ENCODE measurements around the gene PRRC2C. TPM values are rescaled to one million over a fixed set of nuclear protein-coding genes. Genes with fewer than 3 reads are reported as not detected.
"Not testable (repeated sequence)": the region's sequence is repeated elsewhere in the genome, so short reads cannot be mapped to it uniquely, and the experiment has no call there.

The PRRC2C gene
- total RNA-seq, 2 donors from 2014 or later, result 198 to 210 TPM

- Histone ChIP-seq H3K27me3 (ENCODE audit: control insufficient read depth, insufficient read depth, low read length, poor library complexity, severe bottlenecking) (no peaks in the 10 kb centered on the region), H3K9ac (ENCODE audit: extremely low read depth, low read length, poor library complexity, severe bottlenecking) (no peak overlapping the region), H3K36me3 (ENCODE audit: control insufficient read depth, insufficient read depth, low read length) (peaks cover 59% of the 10 kb centered on the region), H3K4me3 (ENCODE audit: low read length) (no peak overlapping the region), H3K27ac (ENCODE audit: low read depth, low read length) (no peak overlapping the region), H3K9me3 (ENCODE audit: control insufficient read depth, low read length) (peaks cover 25% of the 10 kb centered on the region), H3K4me1 (ENCODE audit: control insufficient read depth, insufficient read depth, low read length) (no peaks in the 10 kb centered on the region)
- H3K27me3 Mint-ChIP-seq (ENCODE audit: insufficient read depth), result no peaks in the 10 kb centered on the region
- H3K27ac Mint-ChIP-seq, result no peak overlapping the region
- TF ChIP-seq CTCF (conservative IDR thresholded peaks at IDR 0.05), result no peak
- DNase-seq, result no peak
- peaks cover 52% of the 10 kb centered on the region for H3K9me3 Mint-ChIP-seq
- H3K4me1 Mint-ChIP-seq, result no peaks in the 10 kb centered on the region
- no peak overlapping the region for H3K4me3 Mint-ChIP-seq
- 96 to 97% methylated on average over 3 of the region's 3 CpGs for WGBS, 2 experiments (ENCODE audit: insufficient coverage in 1 of 2, insufficient read length in 1 of 2)
- H3K36me3 Mint-ChIP-seq (ENCODE audit: low read depth), result peaks cover 92% of the 10 kb centered on the region
These were observed 64.7 kb downstream of the PRRC2C start for GRCh38 chr1:171550050-171550449.

GRCh38 chr1:171550598-171551100 lies 65.3 kb downstream of the PRRC2C start:
- Histone ChIP-seq H3K36me3 (ENCODE audit: control insufficient read depth, insufficient read depth, low read length) (peaks cover 59% of the 10 kb centered on the region), H3K9me3 (ENCODE audit: control insufficient read depth, low read length) (peaks cover 30% of the 10 kb centered on the region)
- not testable (repeated sequence) for H3K4me3 Mint-ChIP-seq; H3K4me3 ChIP-seq (ENCODE audit: low read length); H3K27me3 ChIP-seq (ENCODE audit: control insufficient read depth, insufficient read depth, low read length, poor library complexity, severe bottlenecking); H3K4me1 ChIP-seq (ENCODE audit: control insufficient read depth, insufficient read depth, low read length); H3K4me1 Mint-ChIP-seq; H3K27ac ChIP-seq (ENCODE audit: low read depth, low read length); H3K27me3 Mint-ChIP-seq (ENCODE audit: insufficient read depth); DNase-seq; H3K9ac ChIP-seq (ENCODE audit: extremely low read depth, low read length, poor library complexity, severe bottlenecking); H3K27ac Mint-ChIP-seq
- H3K9me3 Mint-ChIP-seq, result peaks cover 58% of the 10 kb centered on the region
- peaks cover 94% of the 10 kb centered on the region for H3K36me3 Mint-ChIP-seq (ENCODE audit: low read depth)
- WGBS, 2 experiments (ENCODE audit: insufficient coverage in 1 of 2, insufficient read length in 1 of 2), result 86 to 100% methylated on average over 1 to 4 of the region's 4 CpGs

GRCh38 chr1:171553960-171554359 lies 68.6 kb downstream of the PRRC2C start:
- H3K27me3 ChIP-seq (ENCODE audit: control insufficient read depth, insufficient read depth, low read length, poor library complexity, severe bottlenecking); H3K4me3 Mint-ChIP-seq; H3K4me1 Mint-ChIP-seq; H3K27ac Mint-ChIP-seq; H3K9ac ChIP-seq (ENCODE audit: extremely low read depth, low read length, poor library complexity, severe bottlenecking); H3K27ac ChIP-seq (ENCODE audit: low read depth, low read length); H3K27me3 Mint-ChIP-seq (ENCODE audit: insufficient read depth); H3K4me1 ChIP-seq (ENCODE audit: control insufficient read depth, insufficient read depth, low read length); DNase-seq; H3K4me3 ChIP-seq (ENCODE audit: low read length): not testable (repeated sequence)
- Mint-ChIP-seq H3K9me3 (peaks cover 90% of the 10 kb centered on the region), H3K36me3 (ENCODE audit: low read depth) (peaks cover 99% of the 10 kb centered on the region)
- 83 to 100% methylated on average over 1 of the region's 1 CpG for WGBS, 2 experiments (ENCODE audit: insufficient coverage in 1 of 2, insufficient read length in 1 of 2)
- H3K36me3 ChIP-seq (ENCODE audit: control insufficient read depth, insufficient read depth, low read length), result peaks cover 63% of the 10 kb centered on the region
- peaks cover 63% of the 10 kb centered on the region for H3K9me3 ChIP-seq (ENCODE audit: control insufficient read depth, low read length)

GRCh38 chr1:171563675-171564074 lies 78.3 kb downstream of the PRRC2C start:
- WGBS, 2 experiments (ENCODE audit: insufficient coverage in 1 of 2, insufficient read length in 1 of 2), result 100% methylated on average over 1 of the region's 1 CpG; no CpG with 5 or more reads in 1 of the 2 experiments
- no peaks in the 10 kb centered on the region for H3K27me3 Mint-ChIP-seq (ENCODE audit: insufficient read depth)
- H3K27ac ChIP-seq (ENCODE audit: low read depth, low read length), result no peak overlapping the region
- no peak for DNase-seq
- no peaks in the 10 kb centered on the region for H3K4me1 ChIP-seq (ENCODE audit: control insufficient read depth, insufficient read depth, low read length)
- peaks cover 17% of the 10 kb centered on the region for H3K9me3 ChIP-seq (ENCODE audit: control insufficient read depth, low read length)
- H3K27me3 ChIP-seq (ENCODE audit: control insufficient read depth, insufficient read depth, low read length, poor library complexity, severe bottlenecking), result no peaks in the 10 kb centered on the region
- H3K27ac Mint-ChIP-seq, result no peak overlapping the region
- no peak for TF ChIP-seq CTCF (conservative IDR thresholded peaks at IDR 0.05)
- no peak overlapping the region for H3K9ac ChIP-seq (ENCODE audit: extremely low read depth, low read length, poor library complexity, severe bottlenecking)
- H3K4me3 ChIP-seq (ENCODE audit: low read length), result no peak overlapping the region
- H3K9me3 Mint-ChIP-seq, result peaks cover 8% of the 10 kb centered on the region
- H3K36me3 ChIP-seq (ENCODE audit: control insufficient read depth, insufficient read depth, low read length), result peaks cover 98% of the 10 kb centered on the region
- no peak overlapping the region for H3K4me3 Mint-ChIP-seq
- no peaks in the 10 kb centered on the region for H3K4me1 Mint-ChIP-seq
- H3K36me3 Mint-ChIP-seq (ENCODE audit: low read depth), result peaks cover 48% of the 10 kb centered on the region

All from endodermal cell (in vitro differentiated cells).